Fibroblast of lung (primary cell): ENCODE data around the gene TRAF3. TPM values are rescaled to one million over a fixed set of nuclear protein-coding genes. Genes with fewer than 3 reads are reported as not detected.

Source experiments
- DNase-seq, 2 donors: peaks; one replicate each; pipeline versions ENCODE4 v3.0.0 to v3.0.0-alpha.2; 2010; ENCODE audit warnings: low read depth in 2 of 2
- H2AFZ ChIP-seq: 2 replicates; pipeline ENCODE4 v1.5.1; 2012; ENCODE audit warnings: low read length, control low read depth, inconsistent platforms
- H3K27ac ChIP-seq: 2 replicates; pipeline ENCODE4 v1.5.1; 2011; ENCODE audit warnings: low read length, control low read depth; ENCODE audit not compliant: insufficient read depth
- H3K27me3 ChIP-seq: 2 replicates; pipeline ENCODE4 v1.5.1; 2011; ENCODE audit warnings: mild to moderate bottlenecking, low read length; ENCODE audit not compliant: control insufficient read depth, insufficient read depth
- H3K36me3 ChIP-seq: 2 replicates; pipeline ENCODE4 v1.5.1; 2011; ENCODE audit warnings: low read length; ENCODE audit not compliant: control insufficient read depth, insufficient read depth
- H3K4me1 ChIP-seq: 2 replicates; pipeline ENCODE4 v1.5.1; 2011; ENCODE audit warnings: low read length; ENCODE audit not compliant: control insufficient read depth, insufficient read depth; ENCODE audit errors: extremely low read depth
- H3K4me2 ChIP-seq: 2 replicates; pipeline ENCODE4 v1.5.1; 2011; ENCODE audit warnings: low read length, control low read depth; ENCODE audit not compliant: insufficient read depth; ENCODE audit errors: extremely low read depth
- H3K4me3 ChIP-seq, 4 experiments: fragments of 200-600 bp in 1 of 4; sonication (generic) in 1 of 4; replicated peaks in 1 of 4; 2 replicates each; pipeline ENCODE4 v1.5.1; 2011 to 2016; ENCODE audit warnings: low read length in 4 of 4, low read depth in 3 of 4, mild to moderate bottlenecking in 3 of 4, control low read depth in 2 of 4, inconsistent platforms in 1 of 4, mixed read lengths in 1 of 4; ENCODE audit not compliant: insufficient read depth in 1 of 4; ENCODE audit errors: control extremely low read depth in 1 of 4
- H3K79me2 ChIP-seq: 2 replicates; pipeline ENCODE4 v1.5.1; 2012; ENCODE audit warnings: mild to moderate bottlenecking, low read length, inconsistent platforms; ENCODE audit not compliant: control insufficient read depth, insufficient read depth
- H3K9ac ChIP-seq: 2 replicates; pipeline ENCODE4 v1.5.1; 2011; ENCODE audit warnings: mild to moderate bottlenecking, low read length, control low read depth; ENCODE audit not compliant: insufficient read depth
- H3K9me3 ChIP-seq: 2 replicates; pipeline ENCODE4 v1.5.1; 2012; ENCODE audit warnings: low read depth, low read length; ENCODE audit not compliant: control insufficient read depth, insufficient read depth
- H4K20me1 ChIP-seq: 2 replicates; pipeline ENCODE4 v1.5.1; 2011; ENCODE audit warnings: low read length; ENCODE audit not compliant: control insufficient read depth, insufficient read depth; ENCODE audit errors: extremely low read depth
- EZH2 ChIP-seq: IDR thresholded peaks from 2 replicates; pipeline ENCODE4 v1.5.1; 2012; ENCODE audit warnings: low read length, control low read depth, mild to moderate bottlenecking; ENCODE audit errors: missing control alignments
- polyA plus RNA-seq, 2 donors: library from polyadenylated mRNA; depleted of rRNA in 1 of 2; stranded (reverse) in 1 of 2; unstranded in 1 of 2; fragments of >200 nt; gene quantifications; 2 replicates each; pipeline ENCODE4 v1.2.1, GENCODE V29; 2011 to 2012; ENCODE audit warnings: missing spikeins in 1 of 2
- total RNA-seq: library from RNA; depleted of rRNA; stranded (reverse); fragments of >200 nt; gene quantifications from 2 replicates; pipeline ENCODE4 v1.2.1, GENCODE V29; 2014
- TF ChIP-seq, protein P1 (sequence below), 2 donors: IDR thresholded peaks in 1 of 2; conservative IDR thresholded peaks in 1 of 2; 1 replicate in 1 of 2; 2 replicates in 1 of 2; pipeline ENCODE4 v1.5.1; 2011 to 2012; ENCODE audit warnings: low read length in 2 of 2, control low read depth in 1 of 2, inconsistent platforms in 1 of 2, low read depth in 1 of 2, mild to moderate bottlenecking in 1 of 2

TRAF3 gene
- total and polyA plus RNA-seq, 2 donors (not counting 1 experiment from before 2014, with no cell fraction given): 12.1 to 14.4 TPM

DNA sequence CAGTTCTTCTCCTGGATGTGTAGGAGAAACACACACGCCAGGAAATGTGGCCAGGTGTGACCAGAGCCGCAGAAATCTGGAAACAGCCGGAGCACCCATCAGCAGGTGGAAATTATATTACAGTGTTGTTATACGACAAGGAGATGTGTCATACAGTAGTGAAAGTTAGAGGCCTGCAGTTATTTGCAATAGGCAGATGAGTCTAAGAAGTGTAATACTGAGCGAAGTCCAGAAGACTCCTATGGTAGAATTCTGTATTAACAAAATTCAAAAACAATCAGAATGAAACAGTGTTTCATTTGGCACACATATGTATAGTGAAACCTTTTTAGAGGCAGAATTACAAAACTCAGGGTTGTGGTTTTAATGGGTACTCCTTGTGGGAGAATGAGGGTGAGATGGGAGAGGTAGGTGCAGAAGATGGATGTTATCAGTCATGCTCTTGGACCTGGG lies 105.9 kb downstream of the TRAF3 start:
- H3K9ac ChIP-seq: no peak overlapping the region
- no peak overlapping the region for H3K27ac ChIP-seq
- TF ChIP-seq EZH2: no peak
- TF ChIP-seq, protein P1, sequence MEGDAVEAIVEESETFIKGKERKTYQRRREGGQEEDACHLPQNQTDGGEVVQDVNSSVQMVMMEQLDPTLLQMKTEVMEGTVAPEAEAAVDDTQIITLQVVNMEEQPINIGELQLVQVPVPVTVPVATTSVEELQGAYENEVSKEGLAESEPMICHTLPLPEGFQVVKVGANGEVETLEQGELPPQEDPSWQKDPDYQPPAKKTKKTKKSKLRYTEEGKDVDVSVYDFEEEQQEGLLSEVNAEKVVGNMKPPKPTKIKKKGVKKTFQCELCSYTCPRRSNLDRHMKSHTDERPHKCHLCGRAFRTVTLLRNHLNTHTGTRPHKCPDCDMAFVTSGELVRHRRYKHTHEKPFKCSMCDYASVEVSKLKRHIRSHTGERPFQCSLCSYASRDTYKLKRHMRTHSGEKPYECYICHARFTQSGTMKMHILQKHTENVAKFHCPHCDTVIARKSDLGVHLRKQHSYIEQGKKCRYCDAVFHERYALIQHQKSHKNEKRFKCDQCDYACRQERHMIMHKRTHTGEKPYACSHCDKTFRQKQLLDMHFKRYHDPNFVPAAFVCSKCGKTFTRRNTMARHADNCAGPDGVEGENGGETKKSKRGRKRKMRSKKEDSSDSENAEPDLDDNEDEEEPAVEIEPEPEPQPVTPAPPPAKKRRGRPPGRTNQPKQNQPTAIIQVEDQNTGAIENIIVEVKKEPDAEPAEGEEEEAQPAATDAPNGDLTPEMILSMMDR (conservative IDR thresholded peaks at IDR 0.05 in 1 of 2, IDR thresholded peaks at IDR 0.05 in 1 of 2; ENCODE audit: low read depth in 1 of 2, low read length in 2 of 2): no peak
- H3K27me3 ChIP-seq: no peaks in the 10 kb centered on the region
- no peak for DNase-seq
- no peaks in the 10 kb centered on the region for H3K9me3 ChIP-seq
- H4K20me1 ChIP-seq: no peaks in the 10 kb centered on the region
- H3K79me2 ChIP-seq: no peaks in the 10 kb centered on the region
- no peak overlapping the region for H3K4me2 ChIP-seq
- H3K4me3 ChIP-seq: no peak overlapping the region
- no peaks in the 10 kb centered on the region for H3K4me1 ChIP-seq
- no peaks in the 10 kb centered on the region for H3K36me3 ChIP-seq
- H2AFZ ChIP-seq: no peak overlapping the region

DNA sequence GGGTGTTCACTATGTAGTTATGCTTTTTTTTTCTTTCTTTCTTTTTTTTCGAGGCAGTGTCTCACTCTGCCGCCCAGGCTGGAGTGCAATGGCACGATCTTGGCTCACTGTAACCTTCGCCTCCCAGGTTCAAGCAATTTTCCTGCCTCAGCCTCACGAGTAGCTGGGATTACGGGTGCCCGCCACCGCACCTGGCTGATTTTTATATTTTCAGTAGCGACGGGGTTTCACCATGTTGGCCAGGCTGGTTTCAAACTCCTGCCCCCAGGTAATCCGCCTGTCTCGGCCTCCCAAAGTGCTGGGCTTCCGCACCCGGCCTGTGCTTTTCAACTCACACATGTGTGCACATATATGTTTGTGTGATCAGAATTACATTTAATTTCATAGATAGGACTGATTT lies 106.3 kb downstream of the TRAF3 start:
- Histone ChIP-seq H4K20me1 (no peaks in the 10 kb centered on the region), H3K9me3 (no peaks in the 10 kb centered on the region), H2AFZ (no peak overlapping the region), H3K79me2 (no peaks in the 10 kb centered on the region), H3K27ac (no peak overlapping the region), H3K4me2 (no peak overlapping the region), H3K9ac (no peak overlapping the region), H3K27me3 (no peaks in the 10 kb centered on the region), H3K4me1 (no peaks in the 10 kb centered on the region), H3K36me3 (no peaks in the 10 kb centered on the region), H3K4me3 (no peak overlapping the region)
- no peak for DNase-seq
- no peak for TF ChIP-seq EZH2
- TF ChIP-seq, protein P1 (conservative IDR thresholded peaks at IDR 0.05 in 1 of 2, IDR thresholded peaks at IDR 0.05 in 1 of 2; ENCODE audit: low read depth in 1 of 2, low read length in 2 of 2): no peak

DNA sequence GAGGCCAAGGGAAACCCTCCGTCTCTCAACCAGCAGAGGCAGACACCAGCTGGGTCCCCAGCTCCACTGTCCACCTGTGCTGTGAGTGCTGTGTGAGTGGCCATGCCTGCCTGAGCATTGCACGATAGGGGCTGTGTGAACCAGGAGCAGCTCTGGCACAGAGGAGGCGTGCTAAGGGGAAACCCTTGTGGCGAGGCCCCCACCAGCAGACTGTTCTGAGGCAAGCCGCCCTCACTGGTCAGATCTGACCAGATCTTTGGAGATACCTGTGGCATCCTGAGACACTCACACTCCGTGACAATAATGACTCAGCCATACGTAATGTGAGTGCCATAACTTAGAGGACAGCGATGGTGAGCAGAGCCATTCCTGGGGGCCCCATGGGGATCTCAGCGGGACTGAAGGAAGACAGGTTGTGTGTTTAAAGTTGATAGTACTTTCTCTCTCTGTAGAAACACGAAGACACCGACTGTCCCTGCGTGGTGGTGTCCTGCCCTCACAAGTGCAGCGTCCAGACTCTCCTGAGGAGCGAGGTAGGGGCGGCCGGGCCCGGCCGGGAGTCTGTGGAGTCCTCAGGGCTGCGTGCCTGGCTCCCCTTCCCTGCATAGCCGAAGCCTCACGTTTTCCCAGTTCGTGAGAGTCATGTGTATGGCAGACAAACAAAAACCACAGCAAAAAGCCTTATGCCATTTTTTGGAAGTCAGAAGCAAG lies 108.6 kb downstream of the TRAF3 start:
- Histone ChIP-seq H3K36me3 (no peaks in the 10 kb centered on the region), H3K4me2 (no peak overlapping the region), H3K27ac (no peak overlapping the region), H3K4me3 (no peak overlapping the region), H3K9ac (no peak overlapping the region), H3K9me3 (no peaks in the 10 kb centered on the region), H3K27me3 (no peaks in the 10 kb centered on the region), H3K4me1 (no peaks in the 10 kb centered on the region), H2AFZ (no peak overlapping the region), H4K20me1 (no peaks in the 10 kb centered on the region), H3K79me2 (no peaks in the 10 kb centered on the region)
- TF ChIP-seq, protein P1 (conservative IDR thresholded peaks at IDR 0.05 in 1 of 2, IDR thresholded peaks at IDR 0.05 in 1 of 2; ENCODE audit: low read depth in 1 of 2, low read length in 2 of 2): no peak
- no peak for TF ChIP-seq EZH2
- no peak for DNase-seq
